Fibroblast of mammary gland (primary cell): ENCODE results near the gene COBL.

Experiments used
- DNase-seq: peaks from one replicate; pipeline ENCODE4 v3.0.0-alpha.2; 2010; ENCODE audit warnings: low read depth
- H3K4me3 ChIP-seq: 2 replicates; pipeline ENCODE4 v1.5.1; 2011; ENCODE audit warnings: low read depth, mild to moderate bottlenecking, low read length, moderate library complexity; ENCODE audit not compliant: control insufficient read depth
- TF ChIP-seq, protein P1 (sequence below): conservative IDR thresholded peaks from 2 replicates; pipeline ENCODE4 v1.5.1; 2011; ENCODE audit warnings: low read depth, low read length, inconsistent platforms; ENCODE audit not compliant: control insufficient read depth, insufficient read depth

Gene COBL

DNA sequence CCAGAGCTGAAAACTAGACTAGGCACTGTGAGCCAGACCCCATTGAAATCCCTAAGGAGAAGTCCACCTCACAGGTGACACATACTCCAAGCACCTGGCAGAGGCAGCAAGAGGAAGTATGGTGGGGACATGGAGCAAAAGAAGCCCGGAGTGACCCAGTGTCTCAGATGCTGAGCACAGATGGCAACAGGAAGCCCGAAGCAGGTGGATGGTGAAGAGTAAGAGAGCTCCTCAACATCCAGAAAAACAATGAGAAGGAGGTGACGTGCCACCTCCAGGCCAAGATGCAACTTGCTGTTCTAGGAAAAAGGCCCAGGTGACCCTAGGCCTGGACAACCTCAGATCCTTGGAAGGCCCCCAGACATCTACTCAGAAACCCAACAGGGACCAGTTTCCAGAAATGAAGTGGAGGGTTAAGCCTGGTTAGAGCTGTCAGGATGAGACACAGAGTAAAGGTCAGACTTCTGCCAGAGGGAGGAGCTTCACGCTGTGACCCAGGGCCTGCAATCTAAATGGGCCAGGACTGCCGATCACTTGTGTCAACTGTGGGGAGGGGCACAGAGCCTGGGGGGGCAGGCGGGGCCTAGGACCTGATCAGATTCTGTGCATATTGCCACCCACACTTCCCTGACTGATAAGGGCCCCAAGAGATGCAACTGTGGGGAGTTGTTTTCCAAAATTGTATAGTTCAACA lies 2.4 kb upstream of the COBL start:
- H3K4me3 ChIP-seq, result no peak overlapping the region
- DNase-seq, result no peak
- TF ChIP-seq, protein P1, sequence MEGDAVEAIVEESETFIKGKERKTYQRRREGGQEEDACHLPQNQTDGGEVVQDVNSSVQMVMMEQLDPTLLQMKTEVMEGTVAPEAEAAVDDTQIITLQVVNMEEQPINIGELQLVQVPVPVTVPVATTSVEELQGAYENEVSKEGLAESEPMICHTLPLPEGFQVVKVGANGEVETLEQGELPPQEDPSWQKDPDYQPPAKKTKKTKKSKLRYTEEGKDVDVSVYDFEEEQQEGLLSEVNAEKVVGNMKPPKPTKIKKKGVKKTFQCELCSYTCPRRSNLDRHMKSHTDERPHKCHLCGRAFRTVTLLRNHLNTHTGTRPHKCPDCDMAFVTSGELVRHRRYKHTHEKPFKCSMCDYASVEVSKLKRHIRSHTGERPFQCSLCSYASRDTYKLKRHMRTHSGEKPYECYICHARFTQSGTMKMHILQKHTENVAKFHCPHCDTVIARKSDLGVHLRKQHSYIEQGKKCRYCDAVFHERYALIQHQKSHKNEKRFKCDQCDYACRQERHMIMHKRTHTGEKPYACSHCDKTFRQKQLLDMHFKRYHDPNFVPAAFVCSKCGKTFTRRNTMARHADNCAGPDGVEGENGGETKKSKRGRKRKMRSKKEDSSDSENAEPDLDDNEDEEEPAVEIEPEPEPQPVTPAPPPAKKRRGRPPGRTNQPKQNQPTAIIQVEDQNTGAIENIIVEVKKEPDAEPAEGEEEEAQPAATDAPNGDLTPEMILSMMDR, result no peak

DNA sequence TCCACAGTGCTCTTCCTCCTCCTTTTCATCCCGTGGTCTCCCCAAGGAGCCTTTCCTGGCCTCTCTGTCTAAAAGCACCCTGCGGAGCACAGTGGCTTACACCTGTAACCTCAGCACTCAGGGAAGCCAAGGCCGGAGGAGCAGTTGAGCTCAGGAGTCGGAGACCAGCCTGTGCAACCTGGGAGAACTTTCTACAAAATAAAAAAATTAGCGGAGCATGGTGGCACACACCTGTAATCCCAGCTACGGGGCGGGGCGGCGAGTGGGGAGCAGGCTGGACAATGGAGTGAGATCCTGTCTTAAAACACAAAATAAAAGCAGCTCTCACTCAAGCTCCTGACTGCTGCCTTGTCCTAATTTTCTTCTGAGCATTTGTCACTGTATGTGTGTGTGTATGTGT lies 1.4 kb upstream of the COBL start:
- no peak for DNase-seq
- H3K4me3 ChIP-seq, result no peak overlapping the region
- TF ChIP-seq, protein P1, result no peak

DNA sequence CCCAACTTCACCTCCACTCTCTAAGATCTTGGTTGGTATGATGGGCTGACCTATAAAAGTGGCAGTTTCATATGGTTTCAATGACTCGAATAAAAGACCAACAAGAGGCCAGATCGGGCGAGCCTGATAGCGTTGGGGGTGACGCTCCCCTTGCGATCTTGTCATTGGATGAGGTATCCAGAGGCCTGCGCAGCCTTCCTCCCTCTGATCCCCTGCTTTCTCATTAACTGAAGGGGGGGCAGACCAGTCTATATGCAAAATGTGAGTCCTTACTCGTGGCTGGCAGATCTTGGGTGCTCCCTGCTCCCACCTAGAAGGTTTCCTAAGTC lies 937 bp upstream of the COBL start:
- TF ChIP-seq, protein P1, result no peak
- no peak overlapping the region for H3K4me3 ChIP-seq
- no peak for DNase-seq

DNA sequence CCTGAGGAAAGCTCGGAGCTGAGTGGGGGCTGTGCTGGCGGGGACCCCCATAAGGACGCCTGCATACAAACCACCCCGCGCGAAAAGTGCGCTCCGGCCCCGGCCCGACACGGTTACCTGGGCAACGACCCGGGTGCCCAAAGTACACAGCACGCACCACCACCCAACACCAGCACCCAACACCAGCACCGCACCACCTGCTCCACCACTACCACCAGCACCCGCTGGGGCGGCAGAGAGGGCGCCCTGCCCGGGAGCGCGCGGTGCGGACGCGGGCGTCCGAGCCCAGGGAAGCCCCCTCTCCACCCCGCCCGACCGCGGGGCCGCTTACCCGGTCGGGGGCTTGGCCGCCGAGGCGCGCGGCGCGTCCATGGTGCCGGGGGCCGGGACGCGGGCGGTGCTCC lies 345 bp downstream of the COBL start:
- TF ChIP-seq, protein P1, result no peak
- no peak for DNase-seq
- no peak overlapping the region for H3K4me3 ChIP-seq

DNA sequence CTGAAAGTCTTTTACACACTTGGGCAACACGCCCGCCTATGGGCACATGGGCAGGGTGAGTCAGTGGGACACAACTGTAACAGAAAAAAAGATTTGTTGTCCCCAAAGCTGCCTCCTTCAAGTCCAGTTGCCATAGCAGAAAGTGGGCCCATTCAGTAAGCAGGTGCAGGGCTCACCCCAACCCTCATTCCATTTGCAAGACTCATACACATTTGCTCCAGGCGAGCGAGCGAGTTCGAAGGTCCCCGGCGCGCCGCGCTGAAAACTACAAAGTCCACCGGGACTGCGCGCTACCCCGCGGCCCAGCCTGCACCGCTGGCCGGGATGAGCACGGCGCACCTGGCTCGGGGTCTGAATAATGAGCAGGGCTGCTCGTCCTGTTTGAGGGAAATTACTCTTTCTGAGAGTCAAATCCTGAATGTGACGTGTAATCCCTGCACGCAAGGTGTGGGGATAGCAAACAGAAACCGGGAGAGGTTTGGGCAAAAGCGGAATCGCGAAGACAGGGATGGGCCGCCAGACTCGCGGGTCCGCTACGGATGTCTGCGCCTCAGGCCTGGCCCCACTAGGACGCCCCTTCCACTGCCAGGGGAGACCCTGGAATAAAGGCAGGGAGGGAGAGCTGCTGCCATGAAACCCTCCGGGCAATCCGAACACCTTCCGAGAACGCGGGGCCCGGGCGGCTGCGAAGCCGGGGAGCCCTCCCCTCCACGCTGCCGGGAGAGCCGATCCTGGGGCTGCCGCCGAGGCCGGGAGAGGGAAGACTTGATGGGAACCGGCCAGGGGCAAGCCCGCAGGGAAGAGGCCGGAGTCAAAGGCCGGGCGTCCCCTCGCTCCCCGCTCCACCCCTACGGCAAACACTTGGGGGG lies 982 bp downstream of the COBL start:
- H3K4me3 ChIP-seq, result peak overlapping the region; percentile 0
- TF ChIP-seq, protein P1, result no peak
- DNase-seq, result peak; percentile 1

DNA sequence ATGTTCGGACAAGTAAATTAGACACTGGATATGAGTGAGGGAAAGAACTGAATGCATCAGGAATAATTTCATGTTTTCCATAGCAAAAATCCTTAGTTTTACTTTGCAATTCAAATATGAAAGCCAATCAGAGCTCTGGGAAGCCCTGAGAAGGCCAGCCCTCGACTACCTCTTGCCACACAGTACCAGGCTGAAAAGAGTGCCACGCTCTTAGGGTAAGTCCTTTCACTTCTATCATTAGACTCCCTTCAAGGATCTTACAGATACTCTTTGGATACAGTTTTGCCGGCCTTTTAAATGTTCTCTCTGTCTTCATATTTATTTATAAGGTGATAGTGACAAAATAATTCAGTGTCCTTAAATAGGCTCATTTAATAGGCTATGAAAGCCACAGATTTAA lies 1.9 kb downstream of the COBL start:
- no peak overlapping the region for H3K4me3 ChIP-seq
- no peak for DNase-seq
- TF ChIP-seq, protein P1, result no peak
